GM18867 (cell line): Measurements from ENCODE around the gene GLYAT.

Experiments used
- ATAC-seq: cut with Tn5 transposase; IDR thresholded peaks from one replicate; pipeline ENCODE4 v1.9.1; 2021; ENCODE audit warnings: mild to moderate bottlenecking, moderate library complexity; ENCODE audit not compliant: unreplicated experiment

Gene GLYAT

GRCh38 chr11:58731819-58732218 lies at the start of gene GLYAT:
Gene GLYAT (minus strand): TSS chr11:58731943. CDS start chr11:58724496, 7,447 bp downstream.
- no peak for ATAC-seq

- no peak for ATAC-seq
These were observed 49.6 kb upstream of the GLYAT start for GRCh38 chr11:58781345-58781744.

DNA sequence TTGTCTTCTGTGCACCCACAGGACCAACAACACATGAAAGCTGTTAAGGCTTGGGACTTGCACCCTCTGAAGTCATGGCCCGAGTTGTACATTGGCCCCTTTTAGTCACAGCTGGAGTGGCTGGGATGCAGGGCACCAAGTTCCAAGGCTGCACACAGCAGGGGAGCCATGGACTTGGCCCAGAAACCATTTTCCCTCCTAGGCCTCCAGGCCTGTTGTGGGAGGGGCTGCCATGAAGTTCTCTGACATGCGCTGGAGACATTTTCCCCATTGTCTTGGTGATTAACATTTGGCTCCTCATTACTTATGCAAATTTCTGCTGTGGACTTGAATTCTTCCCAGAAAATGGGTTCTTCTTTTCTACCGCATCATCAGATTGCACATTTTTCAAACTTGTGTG lies 48.8 kb upstream of the GLYAT start:
- ATAC-seq: no peak

DNA sequence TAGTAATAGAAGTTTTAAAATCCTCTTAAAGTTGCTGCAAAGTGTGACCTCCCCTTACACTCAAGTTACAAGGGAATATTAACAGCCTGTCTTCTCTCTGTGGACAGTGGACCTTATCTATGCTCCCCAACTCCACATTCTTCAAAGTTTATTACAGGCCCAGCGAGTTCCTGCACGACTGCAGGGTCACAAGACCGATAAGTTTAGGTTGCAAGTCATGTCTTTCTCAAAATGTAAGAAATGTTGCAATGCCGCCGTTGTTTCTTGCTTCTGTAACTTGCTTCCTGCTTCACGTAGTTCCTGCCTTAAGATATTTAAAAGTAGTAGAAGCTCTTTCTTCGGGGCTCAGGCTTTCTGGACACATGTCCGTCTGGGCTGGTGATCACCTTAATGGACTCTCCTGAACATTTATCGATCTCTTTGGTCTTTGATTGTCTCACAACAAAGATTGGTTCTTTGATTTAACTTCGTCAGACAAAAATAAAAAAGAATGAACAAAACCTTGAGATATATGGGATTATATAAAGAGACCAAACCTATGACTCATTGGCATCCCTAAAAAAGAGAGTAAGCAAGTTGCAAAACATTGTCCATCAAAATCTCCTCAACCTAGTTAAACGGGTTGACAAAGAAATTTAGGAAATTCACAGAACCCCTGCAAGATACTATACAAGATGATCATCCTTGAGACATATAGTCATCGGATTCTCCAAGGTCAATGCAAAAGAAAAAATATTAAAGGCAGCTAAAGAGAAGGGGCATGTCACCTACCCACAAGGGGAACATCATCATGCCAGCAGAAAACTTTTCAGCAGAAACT lies 45.4 kb upstream of the GLYAT start:
- ATAC-seq: no peak

- no peak for ATAC-seq
These were observed 43.4 kb upstream of the GLYAT start for GRCh38 chr11:58775066-58775708.

- no peak for ATAC-seq
These were observed 42.4 kb upstream of the GLYAT start for GRCh38 chr11:58774164-58774593.

DNA sequence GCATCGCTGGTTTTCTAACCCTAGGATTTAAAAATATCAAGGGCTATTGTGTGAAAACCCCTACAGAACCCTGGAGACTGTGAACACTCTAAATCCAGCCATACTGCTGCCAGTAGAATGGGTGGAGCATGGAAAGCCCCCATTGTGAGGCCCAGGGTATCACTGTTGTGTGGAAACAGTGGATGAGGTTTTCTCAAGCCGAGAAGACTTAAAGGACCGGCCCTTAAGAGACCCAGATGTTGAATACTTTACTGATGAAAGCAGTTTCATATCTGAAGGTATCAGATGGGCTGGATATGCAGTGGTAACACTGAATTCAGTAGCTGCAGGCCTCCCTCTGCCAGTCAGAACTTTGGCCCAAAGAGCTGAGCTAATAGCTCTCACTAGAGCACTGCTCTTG lies 41.6 kb upstream of the GLYAT start:
- ATAC-seq: no peak

DNA sequence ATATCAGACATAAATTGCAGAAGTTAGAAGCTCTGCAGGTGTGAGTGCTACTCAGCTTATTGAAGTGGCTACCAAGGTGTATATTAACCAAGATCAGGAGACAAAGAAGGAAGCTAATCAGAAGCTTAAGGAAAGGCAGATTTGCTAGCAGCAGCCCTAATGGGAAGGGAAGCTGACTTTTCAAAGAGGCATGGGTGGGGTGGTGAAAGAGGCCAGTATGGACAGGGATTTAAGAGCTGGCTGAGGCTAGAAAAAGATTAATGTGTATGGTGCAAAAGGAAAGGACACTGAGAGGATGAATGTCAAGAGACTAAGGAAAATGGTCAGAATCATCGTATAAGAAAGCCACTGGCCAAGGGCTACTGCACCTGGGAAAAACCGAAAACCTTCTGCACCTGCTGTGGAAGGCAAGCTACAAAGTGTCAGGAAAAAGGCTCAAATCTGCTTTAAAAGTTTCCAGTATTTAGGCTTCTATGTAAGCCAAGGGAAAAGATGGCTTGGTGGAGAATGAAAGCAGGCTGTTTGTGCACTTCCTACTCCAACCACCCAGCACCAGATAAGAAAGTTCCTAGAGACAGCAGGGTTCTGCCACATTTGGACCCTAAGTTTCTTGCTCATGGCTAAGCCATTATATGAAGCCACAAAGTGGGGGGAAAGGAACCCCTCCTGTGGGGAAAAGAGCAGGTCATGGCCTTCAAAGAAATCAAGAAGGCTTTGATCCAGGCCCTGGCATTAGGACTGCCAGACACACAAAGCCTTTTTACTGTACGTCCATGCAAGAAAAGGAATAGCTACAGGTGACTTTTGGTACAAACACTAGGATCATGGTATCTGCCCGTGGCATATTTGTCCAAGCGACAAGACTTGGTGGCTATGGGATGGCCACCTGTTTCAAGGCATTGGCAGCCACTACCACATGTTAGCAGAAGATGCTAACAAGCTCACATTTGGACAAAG lies 40.9 kb upstream of the GLYAT start:
- ATAC-seq: no peak

DNA sequence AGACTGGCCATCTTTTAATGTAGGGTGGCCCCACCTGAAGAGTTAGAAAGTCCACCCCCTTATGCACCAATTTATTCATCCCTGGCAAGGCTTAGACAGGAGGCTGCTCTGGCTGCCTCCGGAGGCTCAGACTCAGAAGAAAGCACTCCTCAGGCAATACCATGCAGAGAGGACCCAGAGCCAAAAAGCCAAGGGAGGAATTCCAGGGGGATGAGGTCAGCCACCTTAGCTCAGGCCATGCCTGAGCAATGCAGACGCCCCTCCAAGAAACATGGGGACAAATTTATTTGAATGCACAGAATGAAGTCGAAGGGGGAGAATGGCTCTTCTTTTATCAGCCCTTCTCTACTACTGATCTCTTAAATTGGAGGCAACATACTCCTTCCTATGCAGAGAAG lies 39.7 kb upstream of the GLYAT start:
- ATAC-seq: no peak

GRCh38 chr11:58770627-58771457 lies 39.1 kb upstream of the GLYAT start:
- ATAC-seq: no peak

- no peak for ATAC-seq
These were observed 38.4 kb upstream of the GLYAT start for GRCh38 chr11:58770166-58770565.

- ATAC-seq: no peak
These were observed 37.6 kb upstream of the GLYAT start for GRCh38 chr11:58769308-58769707.

GRCh38 chr11:58768137-58768536 lies 36.4 kb upstream of the GLYAT start:
- ATAC-seq: no peak

- no peak for ATAC-seq
These were observed 33.3 kb upstream of the GLYAT start for GRCh38 chr11:58765078-58765477.

GRCh38 chr11:58763120-58763490 lies 31.4 kb upstream of the GLYAT start:
- no peak for ATAC-seq

DNA sequence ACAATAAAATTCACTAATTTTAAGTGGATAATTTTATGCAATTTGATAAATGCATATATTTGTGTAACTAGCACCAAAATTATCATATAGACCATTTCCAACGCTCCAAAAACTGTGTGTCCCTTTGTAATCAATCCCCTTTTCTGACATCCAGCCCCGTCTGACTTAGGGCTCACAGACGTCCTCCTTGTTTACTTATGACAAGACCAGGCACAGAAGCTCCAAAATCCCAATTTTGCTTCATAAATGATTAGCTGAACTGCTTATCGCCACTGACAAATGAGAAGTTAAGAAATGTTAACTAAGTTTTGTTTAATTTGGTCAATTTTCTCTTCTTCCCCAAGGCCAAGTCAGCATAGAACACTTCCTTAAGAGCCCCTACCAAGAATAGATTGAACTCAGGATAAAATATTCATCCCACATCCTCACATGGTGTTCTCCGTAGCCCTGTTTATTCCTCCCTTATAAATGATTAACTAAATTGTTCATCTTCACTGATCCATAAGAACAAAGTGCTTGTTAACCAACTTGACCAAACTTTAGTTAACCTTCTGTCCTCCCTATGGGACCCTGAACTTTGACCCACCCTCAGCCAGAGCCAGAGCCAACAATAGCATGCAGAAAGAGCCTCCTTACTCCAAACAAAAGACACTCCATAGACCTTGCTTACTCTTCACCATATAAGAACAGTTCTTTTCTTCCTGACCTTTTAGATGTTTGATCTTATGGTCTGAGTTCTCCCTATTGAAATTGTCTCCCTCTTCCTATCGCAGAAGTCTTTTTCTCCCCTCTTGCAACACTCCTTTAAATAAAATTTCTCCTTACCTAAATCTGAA lies 30.8 kb upstream of the GLYAT start:
- no peak for ATAC-seq

- ATAC-seq: no peak
These were observed 25.7 kb upstream of the GLYAT start for GRCh38 chr11:58757439-58757838.

DNA sequence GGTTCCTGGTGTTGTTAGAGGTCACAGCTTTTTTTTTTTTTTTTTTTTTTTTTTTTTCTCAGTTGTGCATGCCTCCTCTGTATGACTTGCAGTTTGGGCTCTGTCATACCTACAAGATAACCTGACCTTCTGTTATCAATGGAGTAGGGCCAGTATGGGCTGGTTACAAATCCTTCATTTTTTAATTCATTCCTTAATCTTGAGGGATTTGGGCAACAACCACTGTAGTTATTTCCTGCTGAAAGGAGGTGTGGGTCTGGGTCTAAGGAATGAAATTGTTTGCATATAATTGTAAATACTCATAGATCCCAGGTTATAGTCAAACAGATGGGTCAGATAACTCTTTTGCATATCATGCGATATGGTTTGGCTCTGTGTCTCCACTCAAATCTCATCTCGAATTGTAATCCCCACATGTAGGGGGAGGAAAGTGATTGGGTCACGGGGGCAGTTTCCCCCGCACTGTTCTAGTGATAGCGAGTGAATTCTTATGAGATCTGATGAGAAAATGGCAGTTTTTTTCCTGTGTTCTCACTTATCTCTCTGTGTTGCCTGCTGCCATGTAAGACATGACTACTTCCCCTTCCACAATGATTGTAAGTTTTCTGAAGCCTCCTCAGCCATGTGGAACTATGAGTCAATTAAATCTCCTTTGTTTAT lies 14.1 kb upstream of the GLYAT start:
- ATAC-seq: no peak
